ENCODE measurements around the gene OR51F2. TPM values are rescaled to one million over a fixed set of nuclear protein-coding genes. Genes with fewer than 3 reads are reported as not detected.
"Not testable (repeated sequence)": the region's sequence is repeated elsewhere in the genome, so short reads cannot be mapped to it uniquely, and the experiment has no call there.

OR51F2 gene
- not detected for total RNA-seq (ENCODE audit: unreplicated experiment)
- long read RNA-seq = 0 reads

- Mint-ChIP-seq H3K4me3 (ENCODE audit: unreplicated experiment) (no peak within 1 kb of the TSS), H3K36me3 (ENCODE audit: low read depth, unreplicated experiment) (no peaks in the 10 kb centered on the region), H3K9me3 (ENCODE audit: unreplicated experiment) (no peaks in the 10 kb centered on the region), H3K4me1 (ENCODE audit: unreplicated experiment) (peaks cover 4% of the 10 kb centered on the region), H3K27ac (ENCODE audit: unreplicated experiment) (no peak within 1 kb of the TSS), H3K27me3 (ENCODE audit: unreplicated experiment) (no peaks in the 10 kb centered on the region)
- no peak for TF ChIP-seq CTCF (IDR thresholded peaks at IDR 0.05; ENCODE audit: unreplicated experiment)
- DNase-seq (ENCODE audit: low spot score) = no peak
Measured at GRCh38 chr11:4821021-4821420, at the start of gene OR51F2. TSS of gene OR51F2 (plus strand) at chr11:4821321. CDS start at chr11:4821422, 101 bp downstream.

GRCh38 chr11:4782454-4782853 lies 38.7 kb upstream of the OR51F2 start:
- no peak overlapping the region for H3K4me3 Mint-ChIP-seq (ENCODE audit: unreplicated experiment)

GRCh38 chr11:4797206-4797605 lies 23.9 kb upstream of the OR51F2 start:
- Mint-ChIP-seq H3K4me3 (ENCODE audit: unreplicated experiment) (no peak overlapping the region), H3K9me3 (ENCODE audit: unreplicated experiment) (no peaks in the 10 kb centered on the region), H3K27me3 (ENCODE audit: unreplicated experiment) (no peaks in the 10 kb centered on the region), H3K4me1 (ENCODE audit: unreplicated experiment) (no peaks in the 10 kb centered on the region), H3K36me3 (ENCODE audit: low read depth, unreplicated experiment) (no peaks in the 10 kb centered on the region), H3K27ac (ENCODE audit: unreplicated experiment) (no peak overlapping the region)
- no peak for TF ChIP-seq CTCF (IDR thresholded peaks at IDR 0.05; ENCODE audit: unreplicated experiment)
- no peak for DNase-seq (ENCODE audit: low spot score)

More at GRCh38 chr11:4782454-4782853, 38.7 kb upstream of the OR51F2 start:
- Mint-ChIP-seq H3K36me3 (ENCODE audit: low read depth, unreplicated experiment) (no peaks in the 10 kb centered on the region), H3K9me3 (ENCODE audit: unreplicated experiment) (peaks cover 10% of the 10 kb centered on the region), H3K4me1 (ENCODE audit: unreplicated experiment) (no peaks in the 10 kb centered on the region), H3K27me3 (ENCODE audit: unreplicated experiment) (no peaks in the 10 kb centered on the region), H3K27ac (ENCODE audit: unreplicated experiment) (no peak overlapping the region)
- no peak for DNase-seq (ENCODE audit: low spot score)
- no peak for TF ChIP-seq CTCF (IDR thresholded peaks at IDR 0.05; ENCODE audit: unreplicated experiment)

GRCh38 chr11:4798427-4799183 lies 22.5 kb upstream of the OR51F2 start:
- Mint-ChIP-seq H3K27ac (ENCODE audit: unreplicated experiment) (no peak overlapping the region), H3K4me1 (ENCODE audit: unreplicated experiment) (no peaks in the 10 kb centered on the region), H3K9me3 (ENCODE audit: unreplicated experiment) (no peaks in the 10 kb centered on the region), H3K36me3 (ENCODE audit: low read depth, unreplicated experiment) (no peaks in the 10 kb centered on the region), H3K27me3 (ENCODE audit: unreplicated experiment) (no peaks in the 10 kb centered on the region), H3K4me3 (ENCODE audit: unreplicated experiment) (no peak overlapping the region)
- no peak for DNase-seq (ENCODE audit: low spot score)
- TF ChIP-seq CTCF (IDR thresholded peaks at IDR 0.05; ENCODE audit: unreplicated experiment) = no peak

GRCh38 chr11:4801316-4801715 lies 19.8 kb upstream of the OR51F2 start:
- H3K4me3 Mint-ChIP-seq (ENCODE audit: unreplicated experiment); H3K27ac Mint-ChIP-seq (ENCODE audit: unreplicated experiment); H3K36me3 Mint-ChIP-seq (ENCODE audit: low read depth, unreplicated experiment); H3K27me3 Mint-ChIP-seq (ENCODE audit: unreplicated experiment); H3K4me1 Mint-ChIP-seq (ENCODE audit: unreplicated experiment); H3K9me3 Mint-ChIP-seq (ENCODE audit: unreplicated experiment); DNase-seq (ENCODE audit: low spot score): not testable (repeated sequence)

All from endothelial cell (in vitro differentiated cells).